Measurements from ENCODE around the gene VEGFD. TPM values are rescaled to one million over a fixed set of nuclear protein-coding genes. Genes with fewer than 3 reads are reported as not detected.

The VEGFD gene
- 0.38 TPM for total RNA-seq

DNA sequence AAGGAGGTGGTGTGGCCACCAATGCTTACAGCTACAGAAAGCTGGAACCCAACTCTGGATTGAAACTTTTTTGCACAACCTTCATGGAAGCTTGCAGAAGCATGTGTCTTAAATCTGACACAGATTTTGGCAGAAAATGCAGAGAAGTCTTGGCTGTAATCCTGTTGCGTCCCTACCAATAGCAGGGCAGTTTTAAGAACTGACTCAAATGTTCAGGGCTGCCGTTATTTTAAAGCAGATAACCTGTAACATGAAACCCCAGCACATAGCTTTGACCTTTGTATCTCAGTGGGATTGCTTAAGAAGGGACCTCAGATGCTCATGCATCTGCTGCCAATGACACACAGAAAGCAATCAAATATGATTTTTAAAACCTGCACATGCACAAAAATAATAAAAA is at the start of gene VEGFD:
VEGFD (minus strand) TSS at position 110 of the 400 bp plus-strand sequence. CDS start 467 bp downstream, outside the sequence.

DNA sequence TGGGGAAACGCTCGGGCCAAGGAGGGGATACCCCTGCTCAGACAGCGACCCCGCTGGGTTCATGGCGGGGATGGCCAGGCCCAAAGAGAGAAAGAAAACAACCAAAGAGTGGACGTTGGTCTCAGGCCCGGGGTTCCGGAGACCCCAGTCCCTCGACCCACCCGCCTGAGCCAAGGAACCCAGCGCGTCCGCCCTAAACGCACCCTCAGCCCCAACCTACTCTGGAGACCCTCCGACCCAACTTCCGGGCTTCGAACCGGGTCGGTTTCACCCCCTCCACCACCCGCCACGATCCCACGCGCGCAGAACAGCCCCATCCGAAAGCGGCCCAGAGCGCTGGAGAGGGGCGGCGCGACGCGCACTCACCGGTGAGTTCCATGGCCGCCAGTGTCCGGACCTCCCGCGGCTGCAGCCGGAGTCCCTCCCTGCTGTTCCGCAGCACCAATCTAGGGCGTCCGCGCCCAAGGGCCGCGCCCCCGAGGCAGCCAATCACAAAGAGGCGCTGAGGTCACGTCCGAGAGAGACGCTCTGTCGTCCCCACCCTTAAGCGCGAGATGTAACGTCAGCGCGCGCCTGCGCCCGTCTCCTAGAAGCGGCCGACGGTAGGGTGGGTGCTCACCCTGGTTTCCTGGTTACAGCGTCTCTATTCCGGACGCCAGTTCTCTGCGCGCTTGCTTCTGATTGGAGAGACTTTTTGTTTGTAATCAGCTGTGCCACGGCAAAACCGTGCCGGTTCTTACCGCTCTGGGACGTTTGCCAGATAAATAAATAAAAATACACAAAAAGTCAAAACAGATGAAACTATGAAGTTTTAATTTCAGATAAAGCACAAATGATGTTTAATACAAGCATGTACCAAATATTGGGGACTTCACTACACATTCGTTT is 48.8 kb downstream of the VEGFD start, which contains the start of gene PIGA:
PIGA (minus strand) TSS at position 389 of the 888 bp plus-strand sequence. CDS start 3,593 bp downstream, outside the sequence.

GRCh38 chrX:15315509-15315908 is 68.7 kb downstream of the VEGFD start, which contains the start of gene ASB11:
TSS of gene ASB11 (minus strand) at chrX:15315640. CDS start at chrX:15315605, 35 bp downstream.

Other genes starting within 250 kb of the VEGFD start
- gene ASB9, start 114.3 kb downstream of the VEGFD start, total RNA-seq: 5.3 TPM
- 2.0 TPM for gene ASB11, start 68.8 kb downstream of the VEGFD start, total RNA-seq
- gene PIGA, start 48.9 kb downstream of the VEGFD start, total RNA-seq: 20.7 TPM
- gene PIR, start 108.9 kb upstream of the VEGFD start, total RNA-seq: 4.3 TPM
- gene BMX, start 116.4 kb upstream of the VEGFD start, total RNA-seq: 1.7 TPM
- 1.7 TPM for gene ACE2, start 216.5 kb upstream of the VEGFD start, total RNA-seq

All from camera-type eye (tissue), 1 donor.